OCI-LY3 (cell line): ENCODE measurements around the gene CYP4A22.

Experiments used
- H2AFZ ChIP-seq: fragments of 200-600, 300-600 bp; shearing (Covaris generic); 2 replicates; pipeline ENCODE4 v1.6.0; 2014; ENCODE audit warnings: antibody characterized with exemption, low read depth, low read length
- H3K27ac ChIP-seq: fragments of 200-600, 300-600 bp; sonication (generic); 2 replicates; pipeline ENCODE4 v1.5.1; 2014; ENCODE audit warnings: mild to moderate bottlenecking, low read length, moderate library complexity, mixed read lengths
- H3K27me3 ChIP-seq: fragments of 200-600, 300-600 bp; sonication (generic); 2 replicates; pipeline ENCODE4 v1.6.1; 2014; ENCODE audit warnings: low read depth, low read length, mixed read lengths
- H3K36me3 ChIP-seq: fragments of 200-600, 300-600 bp; sonication (generic); replicated peaks from 2 replicates; pipeline ENCODE3; 2014; ENCODE audit warnings: low read depth, low read length, mixed read lengths
- H3K4me1 ChIP-seq: fragments of 300-600, 200-600 bp; sonication (generic); 2 replicates; pipeline ENCODE4 v1.6.1; 2014; ENCODE audit warnings: low read length, mixed read lengths
- H3K4me2 ChIP-seq: fragments of 200-600, 300-600 bp; sonication (generic); 2 replicates; pipeline ENCODE4 v1.6.1; 2014; ENCODE audit warnings: low read length, mixed read lengths
- H3K4me3 ChIP-seq: fragments of 300-600, 200-600 bp; sonication (generic); 2 replicates; pipeline ENCODE4 v1.5.1; 2014; ENCODE audit warnings: antibody characterized with exemption, mild to moderate bottlenecking, low read length, moderate library complexity
- H3K79me2 ChIP-seq: fragments of 300-600, 200-600 bp; shearing (Covaris generic); 2 replicates; pipeline ENCODE4 v1.6.1; 2014; ENCODE audit warnings: mild to moderate bottlenecking, low read length, mixed read lengths
- H3K9ac ChIP-seq: fragments of 300-600, 200-600 bp; shearing (Covaris generic); 2 replicates; pipeline ENCODE4 v1.6.0; 2014; ENCODE audit warnings: mild to moderate bottlenecking, low read length, moderate library complexity
- H3K9me3 ChIP-seq: fragments of 200-600, 300-600 bp; shearing (Covaris generic); 2 replicates; pipeline ENCODE4 v1.6.1; 2014; ENCODE audit warnings: low read length, mixed read lengths; ENCODE audit not compliant: insufficient read depth
- H4K20me1 ChIP-seq: fragments of 200-600, 300-600 bp; sonication (generic); 2 replicates; pipeline ENCODE4 v1.6.1; 2016; ENCODE audit warnings: low read length, mixed read lengths; ENCODE audit not compliant: insufficient read depth
- CTCF ChIP-seq: fragments of 200-600, 300-600 bp; sonication (generic); IDR thresholded peaks from 2 replicates; pipeline ENCODE4 v1.5.1; 2014; ENCODE audit warnings: antibody characterized with exemption, low read length, low read depth
- EZH2phosphoT487 ChIP-seq: fragments of 200-600 bp; shearing (Covaris generic); IDR thresholded peaks from 2 replicates; pipeline ENCODE4 v1.6.1; 2018; ENCODE audit warnings: antibody characterized with exemption, mixed run types, low read depth

Gene CYP4A22

GRCh38 chr1:47182676-47183235 lies 45.5 kb downstream of the CYP4A22 start:
- no peak overlapping the region for H3K9ac ChIP-seq
- H3K4me3 ChIP-seq = no peak overlapping the region
- H3K36me3 ChIP-seq = no peaks in the 10 kb centered on the region
- H4K20me1 ChIP-seq = no peaks in the 10 kb centered on the region
- no peak for TF ChIP-seq CTCF
- TF ChIP-seq EZH2phosphoT487 = no peak
- no peak overlapping the region for H2AFZ ChIP-seq
- H3K9me3 ChIP-seq = no peaks in the 10 kb centered on the region
- no peaks in the 10 kb centered on the region for H3K79me2 ChIP-seq
- H3K27me3 ChIP-seq = peaks cover 6% of the 10 kb centered on the region
- H3K27ac ChIP-seq = no peak overlapping the region
- H3K4me2 ChIP-seq = no peak overlapping the region
- H3K4me1 ChIP-seq = peaks cover 4% of the 10 kb centered on the region; the same call in 1 of the 2 replicates

DNA sequence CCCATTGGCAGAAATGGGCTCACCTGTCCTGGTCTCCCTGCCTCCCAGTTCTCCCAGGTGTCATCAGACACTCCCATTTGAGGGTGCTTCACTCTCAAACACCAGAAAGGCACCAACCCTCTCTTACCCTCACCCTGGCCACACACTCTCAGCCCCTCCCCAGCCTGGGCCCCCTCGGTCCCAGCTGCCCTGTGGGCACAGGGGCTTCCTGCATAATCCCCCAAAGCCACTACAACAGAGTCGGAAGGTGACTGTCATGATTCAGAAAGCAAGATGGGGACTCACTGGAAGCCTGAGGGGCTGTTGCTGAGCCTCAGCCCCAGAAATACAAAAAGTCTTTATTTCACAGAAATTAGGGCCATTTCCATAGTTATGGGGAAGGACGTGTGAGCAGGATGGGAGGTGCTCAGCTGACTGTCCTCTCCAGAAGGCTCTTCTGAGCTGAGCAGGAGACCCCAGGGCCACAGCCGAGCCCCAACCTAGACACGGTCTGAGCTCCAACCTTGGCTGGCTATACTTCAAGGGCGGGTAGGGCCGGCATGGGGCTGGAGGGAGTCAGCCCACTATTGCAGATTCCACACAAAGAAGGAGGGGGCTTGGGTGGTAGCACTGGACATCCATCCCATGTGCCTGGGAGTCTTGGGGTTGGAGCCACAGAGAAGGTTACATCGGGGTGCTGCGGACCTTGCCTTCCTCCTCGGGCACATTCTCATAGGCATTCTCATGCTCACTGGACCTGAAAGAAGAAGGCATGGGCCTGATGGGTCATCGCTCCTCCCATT lies 46.3 kb downstream of the CYP4A22 start:
- Histone ChIP-seq H3K79me2 (no peaks in the 10 kb centered on the region), H3K27ac (no peak overlapping the region), H3K9me3 (no peaks in the 10 kb centered on the region), H4K20me1 (no peaks in the 10 kb centered on the region), H3K4me2 (no peak overlapping the region), H3K4me3 (no peak overlapping the region), H3K9ac (no peak overlapping the region), H3K27me3 (peaks cover 6% of the 10 kb centered on the region), H3K36me3 (no peaks in the 10 kb centered on the region), H2AFZ (no peak overlapping the region), H3K4me1 (peaks cover 3% of the 10 kb centered on the region; the same call in 1 of the 2 replicates)
- TF ChIP-seq EZH2phosphoT487 (no peak), CTCF (no peak)

- peaks cover 6% of the 10 kb centered on the region for H3K27me3 ChIP-seq
- H3K4me3 ChIP-seq = no peak overlapping the region
- no peaks in the 10 kb centered on the region for H3K4me1 ChIP-seq
- no peaks in the 10 kb centered on the region for H4K20me1 ChIP-seq
- H3K36me3 ChIP-seq = no peaks in the 10 kb centered on the region
- TF ChIP-seq EZH2phosphoT487 (no peak), CTCF (no peak)
- no peak overlapping the region for H3K4me2 ChIP-seq
- H3K9ac ChIP-seq = no peak overlapping the region
- H3K27ac ChIP-seq = no peak overlapping the region
- no peak overlapping the region for H2AFZ ChIP-seq
- H3K79me2 ChIP-seq = no peaks in the 10 kb centered on the region
- H3K9me3 ChIP-seq = no peaks in the 10 kb centered on the region
Observed at GRCh38 chr1:47184090-47184821, 47.0 kb downstream of the CYP4A22 start.
